ENCODE results near the gene ALOX5. TPM values are rescaled to one million over a fixed set of nuclear protein-coding genes. Genes with fewer than 3 reads are reported as not detected.
"Not testable (repeated sequence)": the region's sequence is repeated elsewhere in the genome, so short reads cannot be mapped to it uniquely, and the experiment has no call there.

Gene ALOX5
- total RNA-seq, 4 donors from 2014 or later = 13.7 to 46.4 (median 17.9) TPM

DNA sequence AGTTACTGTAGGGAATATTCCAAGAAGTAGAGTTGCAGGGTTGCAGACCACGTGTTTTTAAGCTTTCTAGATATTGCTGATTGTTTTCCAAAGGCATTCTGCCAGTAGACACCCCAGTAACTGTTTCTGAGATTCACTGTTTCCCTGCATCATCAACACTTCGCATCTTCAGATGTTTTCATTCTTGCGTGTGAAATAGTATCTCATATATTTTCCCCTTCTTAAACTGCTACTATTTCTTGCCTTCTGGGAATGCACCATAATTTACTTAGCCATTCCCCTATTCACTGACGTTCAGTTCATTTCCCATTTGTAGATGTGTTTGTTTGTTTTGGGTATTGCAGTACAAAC, 30.7 kb downstream of the ALOX5 start:
- no peak for ATAC-seq
- Histone ChIP-seq H3K9me3 (no peaks in the 10 kb centered on the region), H3K4me1 (no peaks in the 10 kb centered on the region), H3K36me3 (no peaks in the 10 kb centered on the region), H3K27ac (no peak overlapping the region), H3K27me3 (peaks cover 22% of the 10 kb centered on the region), H3K4me3 (no peak overlapping the region)
- TF ChIP-seq POLR2AphosphoS5 (IDR thresholded peaks at IDR 0.05) (no peak), POLR2A (IDR thresholded peaks at IDR 0.05) (no peak), EP300 (IDR thresholded peaks at IDR 0.05) (no peak), CTCF (IDR thresholded peaks at IDR 0.05) (no peak)
- 42 to 51% methylated on average over 4 of the region's 4 CpGs for WGBS, 2 donors (ENCODE audit: low coverage in 1 of 2)

- Histone ChIP-seq H3K4me1 (no peaks in the 10 kb centered on the region), H3K36me3 (no peaks in the 10 kb centered on the region), H3K9me3 (no peaks in the 10 kb centered on the region), H3K27me3 (peaks cover 33% of the 10 kb centered on the region), H3K27ac (no peak overlapping the region), H3K4me3 (no peak overlapping the region)
- 50% methylated on average over 2 of the region's 2 CpGs; no CpG with 5 or more reads in 1 of the 2 donors for WGBS, 2 donors (ENCODE audit: low coverage in 1 of 2)
- no peak for TF ChIP-seq CTCF (IDR thresholded peaks at IDR 0.05)
- no peak for TF ChIP-seq POLR2A (IDR thresholded peaks at IDR 0.05)
- TF ChIP-seq EP300 (IDR thresholded peaks at IDR 0.05) = no peak
- no peak for TF ChIP-seq POLR2AphosphoS5 (IDR thresholded peaks at IDR 0.05)
- ATAC-seq = no peak
Observed at GRCh38 chr10:45407542-45407941, 33.5 kb downstream of the ALOX5 start.

DNA sequence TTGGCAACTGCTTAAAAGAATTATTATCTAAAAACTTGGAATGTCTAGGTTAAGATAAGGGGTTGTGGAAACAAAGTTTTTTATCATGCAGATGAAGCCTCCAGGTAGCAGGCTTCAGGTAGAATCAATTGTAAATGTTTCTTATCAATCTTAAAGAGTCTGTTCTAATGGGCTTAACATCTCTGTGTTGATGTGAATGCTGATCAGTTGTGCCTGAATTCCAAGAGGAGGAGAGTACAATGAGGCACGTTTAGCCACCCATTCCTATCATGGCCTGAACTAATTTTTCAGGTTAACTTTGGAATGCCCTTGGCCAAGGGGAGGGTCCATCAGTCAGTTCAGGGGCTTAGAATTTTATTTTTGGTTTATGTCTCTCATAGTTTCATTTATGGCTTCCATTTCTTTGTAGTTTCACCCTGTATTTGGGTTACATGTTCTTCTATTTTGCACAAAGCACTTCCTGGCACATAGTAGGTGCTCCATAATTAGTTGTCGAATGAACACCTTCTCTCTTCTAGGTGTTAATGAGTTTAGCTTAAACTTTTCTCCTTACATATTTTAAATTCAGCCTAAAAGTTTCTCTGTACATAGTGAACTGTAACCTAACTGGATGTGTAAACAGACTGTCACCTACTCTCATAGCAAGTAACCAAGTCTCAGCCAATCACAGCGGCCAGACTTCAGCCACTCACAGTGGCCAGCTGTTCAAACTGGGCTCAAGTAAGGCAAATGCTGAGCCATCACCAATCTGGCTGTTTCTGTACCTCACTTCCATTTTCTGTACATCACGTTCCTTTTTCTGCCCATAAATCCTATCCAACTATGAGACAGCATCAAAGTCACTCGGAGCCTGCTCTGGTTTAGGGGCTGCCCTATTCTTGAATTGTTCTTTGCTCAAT, 34.7 kb downstream of the ALOX5 start:
- Histone ChIP-seq H3K4me1 (no peaks in the 10 kb centered on the region), H3K27me3 (peaks cover 33% of the 10 kb centered on the region), H3K27ac (no peak overlapping the region), H3K4me3 (no peak overlapping the region), H3K9me3 (no peaks in the 10 kb centered on the region), H3K36me3 (no peaks in the 10 kb centered on the region)
- ATAC-seq = peak; percentile 28
- TF ChIP-seq CTCF (IDR thresholded peaks at IDR 0.05) (no peak), POLR2AphosphoS5 (IDR thresholded peaks at IDR 0.05) (no peak), EP300 (IDR thresholded peaks at IDR 0.05) (no peak), POLR2A (IDR thresholded peaks at IDR 0.05) (no peak)
- WGBS, 2 donors (ENCODE audit: low coverage in 1 of 2) = 43 to 64% methylated on average over 4 to 5 of the region's 5 CpGs

GRCh38 chr10:45409347-45409746, 35.3 kb downstream of the ALOX5 start:
- not testable (repeated sequence) for H3K36me3 ChIP-seq, ATAC-seq, H3K9me3 ChIP-seq, H3K27ac ChIP-seq, H3K4me3 ChIP-seq, H3K4me1 ChIP-seq
- peaks cover 33% of the 10 kb centered on the region for H3K27me3 ChIP-seq

DNA sequence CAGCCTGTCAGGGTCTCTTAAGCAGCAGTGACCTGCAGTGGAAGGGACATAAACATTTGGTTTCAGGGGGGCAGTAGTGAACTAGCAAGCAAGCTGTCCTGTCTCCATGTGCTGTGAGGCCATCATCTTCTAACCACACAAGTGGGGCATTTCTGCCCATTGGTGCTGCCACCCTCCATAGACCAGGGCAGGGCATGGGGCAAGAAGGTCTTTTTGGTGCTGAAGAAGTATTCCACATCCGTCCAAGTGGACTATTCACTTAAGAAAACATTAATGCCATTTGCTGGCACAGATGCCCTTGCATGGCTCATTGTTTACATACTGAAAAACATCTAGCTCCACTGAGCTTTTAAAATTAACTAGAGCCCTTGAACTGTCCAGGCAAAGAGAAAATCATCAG, 35.8 kb downstream of the ALOX5 start:
- H3K9me3 ChIP-seq = no peaks in the 10 kb centered on the region
- no peaks in the 10 kb centered on the region for H3K4me1 ChIP-seq
- no peak overlapping the region for H3K27ac ChIP-seq
- TF ChIP-seq POLR2A (IDR thresholded peaks at IDR 0.05) (no peak), CTCF (IDR thresholded peaks at IDR 0.05) (no peak), EP300 (IDR thresholded peaks at IDR 0.05) (no peak), POLR2AphosphoS5 (IDR thresholded peaks at IDR 0.05) (no peak)
- peaks cover 33% of the 10 kb centered on the region for H3K27me3 ChIP-seq
- no peak for ATAC-seq
- no peaks in the 10 kb centered on the region for H3K36me3 ChIP-seq
- WGBS, 2 donors (ENCODE audit: low coverage in 1 of 2) = 55 to 56% methylated on average over 1 of the region's 1 CpG
- H3K4me3 ChIP-seq = no peak overlapping the region
